Fibroblast of lung (primary cell): ENCODE results near the gene NCSTN.

Source experiments
- EZH2 ChIP-seq: IDR thresholded peaks from 2 replicates; pipeline ENCODE4 v1.5.1; 2012; ENCODE audit warnings: low read length, control low read depth, mild to moderate bottlenecking; ENCODE audit errors: missing control alignments
- TF ChIP-seq, protein P1 (sequence below), 2 donors: IDR thresholded peaks in 1 of 2; conservative IDR thresholded peaks in 1 of 2; 1 replicate in 1 of 2; 2 replicates in 1 of 2; pipeline ENCODE4 v1.5.1; 2011 to 2012; ENCODE audit warnings: low read length in 2 of 2, control low read depth in 1 of 2, inconsistent platforms in 1 of 2, low read depth in 1 of 2, mild to moderate bottlenecking in 1 of 2

DNA sequence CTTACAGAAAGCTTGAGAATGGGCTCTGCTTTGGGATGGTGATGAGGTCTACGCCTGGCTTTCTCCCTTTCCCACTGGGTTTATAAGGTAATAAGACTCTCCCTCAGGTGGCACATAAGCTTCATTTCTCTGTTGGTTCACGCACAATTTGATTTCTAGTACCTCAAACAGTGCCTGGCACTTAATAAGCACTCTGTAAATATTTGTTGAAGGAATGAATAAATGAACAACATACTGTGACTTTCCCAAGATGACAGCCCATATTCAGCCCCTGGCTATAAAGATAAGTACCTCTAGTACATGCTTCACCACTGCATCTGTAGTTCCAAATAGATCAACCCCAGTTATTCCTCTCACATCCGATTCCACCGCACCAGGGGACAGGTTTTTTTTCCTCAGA lies 17.9 kb upstream of the NCSTN start:
- TF ChIP-seq, protein P1, sequence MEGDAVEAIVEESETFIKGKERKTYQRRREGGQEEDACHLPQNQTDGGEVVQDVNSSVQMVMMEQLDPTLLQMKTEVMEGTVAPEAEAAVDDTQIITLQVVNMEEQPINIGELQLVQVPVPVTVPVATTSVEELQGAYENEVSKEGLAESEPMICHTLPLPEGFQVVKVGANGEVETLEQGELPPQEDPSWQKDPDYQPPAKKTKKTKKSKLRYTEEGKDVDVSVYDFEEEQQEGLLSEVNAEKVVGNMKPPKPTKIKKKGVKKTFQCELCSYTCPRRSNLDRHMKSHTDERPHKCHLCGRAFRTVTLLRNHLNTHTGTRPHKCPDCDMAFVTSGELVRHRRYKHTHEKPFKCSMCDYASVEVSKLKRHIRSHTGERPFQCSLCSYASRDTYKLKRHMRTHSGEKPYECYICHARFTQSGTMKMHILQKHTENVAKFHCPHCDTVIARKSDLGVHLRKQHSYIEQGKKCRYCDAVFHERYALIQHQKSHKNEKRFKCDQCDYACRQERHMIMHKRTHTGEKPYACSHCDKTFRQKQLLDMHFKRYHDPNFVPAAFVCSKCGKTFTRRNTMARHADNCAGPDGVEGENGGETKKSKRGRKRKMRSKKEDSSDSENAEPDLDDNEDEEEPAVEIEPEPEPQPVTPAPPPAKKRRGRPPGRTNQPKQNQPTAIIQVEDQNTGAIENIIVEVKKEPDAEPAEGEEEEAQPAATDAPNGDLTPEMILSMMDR (conservative IDR thresholded peaks at IDR 0.05 in 1 of 2, IDR thresholded peaks at IDR 0.05 in 1 of 2; ENCODE audit: low read depth in 1 of 2, low read length in 2 of 2), result no peak
- TF ChIP-seq EZH2, result no peak
